ENCODE measurements around the gene ZNF502. TPM values are rescaled to one million over a fixed set of nuclear protein-coding genes. Genes with fewer than 3 reads are reported as not detected.
"Not testable (repeated sequence)": the region's sequence is repeated elsewhere in the genome, so short reads cannot be mapped to it uniquely, and the experiment has no call there.

The ZNF502 gene
- 0.99 and 1.8 TPM in 2 replicates for total RNA-seq (2022)
- Bru-seq, nascent RNA, result percentile 52 among the genes with signal in this experiment
- BruChase-seq, experiment 1, labeled RNA remaining after a 6-hour chase, result percentile 44 among the genes with signal in this experiment
- BruChase-seq, experiment 2, labeled RNA remaining after a 2-hour chase, result percentile 48 among the genes with signal in this experiment
- long read RNA-seq, partial matches to known transcripts, result 0 of 1 reads
- long read RNA-seq, other reads (novel, unspliced or antisense), result 0 of 1 reads

DNA sequence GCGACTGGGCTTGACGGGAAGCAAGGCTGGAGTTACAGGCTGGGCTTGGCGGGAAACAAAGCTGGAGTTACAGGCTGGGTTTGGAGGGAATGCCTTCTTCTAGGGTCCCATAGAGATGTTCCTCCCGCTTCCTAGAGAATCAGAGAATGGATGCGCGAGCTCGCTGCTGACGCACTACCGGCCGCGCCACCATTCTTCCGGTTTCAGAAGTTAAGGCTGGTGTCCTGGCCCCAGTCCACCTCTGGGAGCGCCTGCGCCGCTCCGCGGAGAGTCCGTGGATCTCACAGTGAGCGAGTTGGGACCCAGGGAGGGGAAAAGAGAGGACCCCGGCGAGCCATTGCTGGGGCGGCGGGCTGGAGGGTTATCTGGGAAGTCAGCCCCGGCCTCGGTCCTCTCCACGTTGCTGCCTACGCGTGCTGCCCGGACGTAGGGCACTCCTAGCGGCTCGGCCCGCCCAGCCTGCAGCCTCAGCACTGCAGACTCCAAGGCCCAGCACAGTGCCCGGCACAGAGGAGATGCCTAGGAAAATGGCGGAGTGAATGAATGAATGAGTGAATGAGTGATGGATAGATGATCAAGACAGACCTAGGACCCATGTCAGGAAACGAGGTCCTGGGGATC, at the start of gene ZNF502:
TSS of gene ZNF502 (plus strand) at position 206 of the 621 bp plus-strand sequence. CDS start 7,602 bp downstream, outside the sequence.
- Mint-ChIP-seq H3K27me3 (ENCODE audit: unreplicated experiment) (no peaks in the 10 kb centered on the region), H3K4me1 (ENCODE audit: low read depth, unreplicated experiment) (no peaks in the 10 kb centered on the region), H3K36me3 (ENCODE audit: insufficient read depth, unreplicated experiment) (peaks cover 11% of the 10 kb centered on the region), H3K4me3 (ENCODE audit: low read depth, unreplicated experiment) (peak within 1 kb of the TSS; percentile 81), H3K9me3 (ENCODE audit: low read depth, unreplicated experiment) (peaks cover 11% of the 10 kb centered on the region), H3K27ac (ENCODE audit: unreplicated experiment) (no peak within 1 kb of the TSS)
- TF ChIP-seq, protein P1, sequence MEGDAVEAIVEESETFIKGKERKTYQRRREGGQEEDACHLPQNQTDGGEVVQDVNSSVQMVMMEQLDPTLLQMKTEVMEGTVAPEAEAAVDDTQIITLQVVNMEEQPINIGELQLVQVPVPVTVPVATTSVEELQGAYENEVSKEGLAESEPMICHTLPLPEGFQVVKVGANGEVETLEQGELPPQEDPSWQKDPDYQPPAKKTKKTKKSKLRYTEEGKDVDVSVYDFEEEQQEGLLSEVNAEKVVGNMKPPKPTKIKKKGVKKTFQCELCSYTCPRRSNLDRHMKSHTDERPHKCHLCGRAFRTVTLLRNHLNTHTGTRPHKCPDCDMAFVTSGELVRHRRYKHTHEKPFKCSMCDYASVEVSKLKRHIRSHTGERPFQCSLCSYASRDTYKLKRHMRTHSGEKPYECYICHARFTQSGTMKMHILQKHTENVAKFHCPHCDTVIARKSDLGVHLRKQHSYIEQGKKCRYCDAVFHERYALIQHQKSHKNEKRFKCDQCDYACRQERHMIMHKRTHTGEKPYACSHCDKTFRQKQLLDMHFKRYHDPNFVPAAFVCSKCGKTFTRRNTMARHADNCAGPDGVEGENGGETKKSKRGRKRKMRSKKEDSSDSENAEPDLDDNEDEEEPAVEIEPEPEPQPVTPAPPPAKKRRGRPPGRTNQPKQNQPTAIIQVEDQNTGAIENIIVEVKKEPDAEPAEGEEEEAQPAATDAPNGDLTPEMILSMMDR (IDR thresholded peaks at IDR 0.05; ENCODE audit: unreplicated experiment), result no peak
- CTCF ChIA-PET, result no interaction called here
- TSS peak; percentile 59 for BruUV-seq (replicated peaks)
- DNase-seq, result peak; percentile 52
- intact Hi-C loops (cut with micrococcal nuclease; ENCODE audit: unreplicated experiment), result no loop called here

DNA sequence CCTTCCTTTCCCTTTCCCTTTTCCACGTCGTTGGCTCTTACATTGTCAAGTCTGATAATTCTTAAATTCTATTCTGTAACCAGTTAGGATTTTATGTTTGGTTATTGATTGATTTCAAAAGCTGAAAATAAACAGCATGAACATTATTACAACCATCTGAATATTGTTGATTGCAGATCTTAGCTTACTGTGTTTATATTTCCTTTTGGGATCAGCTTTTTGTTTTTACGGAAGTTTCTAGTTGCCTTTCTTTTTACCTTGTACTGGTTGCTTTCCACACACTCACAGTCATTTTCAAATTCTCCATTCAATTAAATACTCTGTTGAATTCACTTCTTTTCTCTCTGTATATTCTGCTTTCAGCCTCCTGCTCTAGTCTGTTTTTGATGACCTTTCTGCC, 47.3 kb upstream of the ZNF502 start:
- CTCF ChIA-PET, result no interaction called here
- Mint-ChIP-seq H3K4me3 (ENCODE audit: low read depth, unreplicated experiment) (no peak overlapping the region), H3K9me3 (ENCODE audit: low read depth, unreplicated experiment) (peaks cover 12% of the 10 kb centered on the region), H3K27ac (ENCODE audit: unreplicated experiment) (no peak overlapping the region), H3K4me1 (ENCODE audit: low read depth, unreplicated experiment) (no peaks in the 10 kb centered on the region), H3K36me3 (ENCODE audit: insufficient read depth, unreplicated experiment) (peaks cover 6% of the 10 kb centered on the region), H3K27me3 (ENCODE audit: unreplicated experiment) (no peaks in the 10 kb centered on the region)
- intact Hi-C loops (cut with micrococcal nuclease; ENCODE audit: unreplicated experiment), result no loop called here
- TF ChIP-seq, protein P1 (IDR thresholded peaks at IDR 0.05; ENCODE audit: unreplicated experiment), result no peak
- DNase-seq, result no peak
- BruUV-seq (replicated peaks), result no TSS peak

DNA sequence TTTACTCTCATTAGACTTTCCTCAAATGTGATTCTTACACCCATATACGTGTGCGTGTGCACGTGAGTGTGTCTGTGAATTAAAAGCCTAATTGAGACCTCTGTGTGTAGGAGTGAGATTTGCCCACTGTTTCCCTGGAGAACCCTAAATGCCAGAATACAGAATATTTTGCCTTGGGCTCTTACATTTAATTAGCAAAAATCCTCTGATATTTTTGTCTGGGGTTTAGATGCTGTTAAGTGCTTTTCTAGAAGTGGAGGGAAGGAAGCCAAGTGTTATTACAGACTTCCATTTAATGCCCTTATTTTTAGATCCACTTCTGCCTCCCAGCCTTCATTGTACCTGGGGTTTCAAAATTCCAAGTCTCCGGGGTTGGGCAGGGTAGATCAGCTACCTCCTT, 46.1 kb upstream of the ZNF502 start:
- Mint-ChIP-seq H3K4me3 (ENCODE audit: low read depth, unreplicated experiment) (no peak overlapping the region), H3K27ac (ENCODE audit: unreplicated experiment) (no peak overlapping the region), H3K9me3 (ENCODE audit: low read depth, unreplicated experiment) (peaks cover 12% of the 10 kb centered on the region), H3K4me1 (ENCODE audit: low read depth, unreplicated experiment) (no peaks in the 10 kb centered on the region), H3K36me3 (ENCODE audit: insufficient read depth, unreplicated experiment) (no peaks in the 10 kb centered on the region), H3K27me3 (ENCODE audit: unreplicated experiment) (no peaks in the 10 kb centered on the region)
- intact Hi-C loops (cut with micrococcal nuclease; ENCODE audit: unreplicated experiment), result no loop called here
- TF ChIP-seq, protein P1 (IDR thresholded peaks at IDR 0.05; ENCODE audit: unreplicated experiment), result no peak
- CTCF ChIA-PET, result no interaction called here
- DNase-seq, result no peak
- BruUV-seq (replicated peaks), result no TSS peak

DNA sequence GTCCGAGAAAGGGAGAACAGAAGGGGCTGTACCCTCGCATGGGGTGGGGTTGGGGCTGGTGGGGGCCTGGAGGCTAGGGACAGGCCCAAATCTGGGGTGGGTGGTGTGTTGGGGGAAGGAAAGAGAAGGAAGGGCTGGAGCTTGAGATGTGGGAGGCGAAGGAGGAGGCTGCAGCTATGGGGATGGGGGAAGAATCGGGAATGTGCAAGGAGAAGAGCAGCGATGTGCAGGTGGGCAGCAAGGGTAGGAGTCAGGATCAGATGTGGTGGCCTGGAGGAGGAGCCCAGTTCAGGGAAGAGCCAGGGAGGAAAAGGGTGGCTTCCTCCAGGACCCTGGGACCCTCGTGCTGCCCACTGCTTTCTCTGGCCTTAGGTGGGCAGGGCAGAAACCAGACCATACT, 42.7 kb upstream of the ZNF502 start:
- H3K9me3 Mint-ChIP-seq (ENCODE audit: low read depth, unreplicated experiment), result peaks cover 15% of the 10 kb centered on the region
- no peak overlapping the region for H3K4me3 Mint-ChIP-seq (ENCODE audit: low read depth, unreplicated experiment)
- no peak overlapping the region for H3K27ac Mint-ChIP-seq (ENCODE audit: unreplicated experiment)
- intact Hi-C loops (cut with micrococcal nuclease; ENCODE audit: unreplicated experiment), result no loop called here
- no TSS peak for BruUV-seq (replicated peaks)
- H3K36me3 Mint-ChIP-seq (ENCODE audit: insufficient read depth, unreplicated experiment), result no peaks in the 10 kb centered on the region
- DNase-seq, result no peak
- CTCF ChIA-PET, result no interaction called here
- TF ChIP-seq, protein P1 (IDR thresholded peaks at IDR 0.05; ENCODE audit: unreplicated experiment), result no peak
- H3K27me3 Mint-ChIP-seq (ENCODE audit: unreplicated experiment), result no peaks in the 10 kb centered on the region
- H3K4me1 Mint-ChIP-seq (ENCODE audit: low read depth, unreplicated experiment), result no peaks in the 10 kb centered on the region

DNA sequence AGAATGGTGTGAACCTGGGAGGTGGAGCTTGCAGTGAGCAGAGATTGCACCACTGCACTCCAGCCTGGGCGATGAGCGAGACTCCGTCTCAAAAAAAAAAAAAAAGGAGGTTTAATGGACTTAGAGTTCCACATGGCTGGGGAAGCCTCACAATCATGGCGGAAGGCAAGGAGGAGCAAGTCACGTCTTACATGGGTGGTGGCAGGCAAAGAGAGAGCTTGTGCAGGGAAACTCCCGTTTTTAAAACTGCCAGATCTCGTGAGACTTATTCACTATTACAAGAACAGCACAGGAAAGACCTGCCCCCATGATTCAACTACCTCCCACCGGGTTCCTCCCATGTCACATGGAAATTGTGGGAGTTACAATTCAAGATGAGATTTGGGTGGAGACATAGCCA, 39.0 kb upstream of the ZNF502 start:
- H3K9me3 Mint-ChIP-seq (ENCODE audit: low read depth, unreplicated experiment), result peaks cover 11% of the 10 kb centered on the region
- H3K36me3 Mint-ChIP-seq (ENCODE audit: insufficient read depth, unreplicated experiment); H3K27me3 Mint-ChIP-seq (ENCODE audit: unreplicated experiment); H3K27ac Mint-ChIP-seq (ENCODE audit: unreplicated experiment); BruUV-seq (replicated peaks); H3K4me1 Mint-ChIP-seq (ENCODE audit: low read depth, unreplicated experiment); H3K4me3 Mint-ChIP-seq (ENCODE audit: low read depth, unreplicated experiment); DNase-seq; intact Hi-C loops (cut with micrococcal nuclease; ENCODE audit: unreplicated experiment); CTCF ChIA-PET: not testable (repeated sequence)
